HCT116 (cell line): ENCODE results near the gene TYRO3. TPM values are rescaled to one million over a fixed set of nuclear protein-coding genes. Genes with fewer than 3 reads are reported as not detected.

Experiments used
- ATAC-seq: fragments of 200-7000 bp; cut with Tn5 transposase; 2 replicates; pipeline ENCODE4 v1.9.1; 2020; ENCODE audit warnings: mild to moderate bottlenecking, moderate library complexity
- BruUV-seq: library from RNA; stranded (reverse); fragments of 400-500 nt; replicated peaks from 2 replicates; lab custom pipeline; 2021; lab: Mats Ljungman, UMichigan
- CTCF ChIA-PET: fragments of 300-600 bp; sonication (Branson Sonifier 250); formaldehyde crosslinking; loops from one replicate; lab custom pipeline; 2021; ENCODE audit warnings: antibody characterized with exemption; lab: Charles Lee
- POLR2A ChIA-PET: fragments of 300-600, 350-600 bp; sonication (Branson Sonifier 250); formaldehyde crosslinking; loops from one replicate; lab custom pipeline; 2021; ENCODE audit warnings: antibody characterized with exemption; lab: Charles Lee
- RAD21 ChIA-PET, 2 experiments: fragments of 300-600 bp; sonication (Branson Sonifier 250); formaldehyde crosslinking; loops; one replicate each; lab custom pipeline; 2023; ENCODE audit warnings: low total read pairs in 2 of 2; ENCODE audit not compliant: uncharacterized antibody in 2 of 2, unreplicated experiment in 2 of 2, low non-redundant PET in 1 of 2; lab: Charles Lee
- DNase-seq: peaks from one replicate; pipeline ENCODE4 v3.0.0-alpha.2; 2010; ENCODE audit warnings: low read depth, low spot score
- H2AFZ ChIP-seq: fragments of 200-600 bp; shearing (Covaris generic), sonication (generic); 2 replicates; pipeline ENCODE4 v1.6.1; 2017; ENCODE audit warnings: low read depth, mixed run types, mixed read lengths, antibody characterized with exemption, low read length; ENCODE audit not compliant: poor library complexity, severe bottlenecking
- H3K27ac ChIP-seq: 2 replicates; pipeline ENCODE4 v1.5.1; 2012; ENCODE audit warnings: low read depth, low read length
- H3K27me3 ChIP-seq: fragments of 200-600 bp; sonication (generic); 2 replicates; pipeline ENCODE4 v1.6.1; 2016; ENCODE audit warnings: mixed run types, low read length, mixed read lengths; ENCODE audit not compliant: insufficient read depth
- H3K36me3 ChIP-seq, 2 experiments: fragments of 200-500 bp in 1 of 2; fragments of 200-600 bp in 1 of 2; sonication (Bioruptor generic) in 1 of 2; sonication (generic) in 1 of 2; 2 replicates each; pipeline versions ENCODE4 v1.5.1 to v1.6.1; 2014 to 2016; ENCODE audit warnings: low read length in 2 of 2, inconsistent platforms in 1 of 2, mixed read lengths in 1 of 2, mixed run types in 1 of 2; ENCODE audit not compliant: insufficient read depth in 2 of 2, control insufficient read depth in 1 of 2
- H3K4me1 ChIP-seq, 2 experiments: fragments of 200-600 bp in 1 of 2; sonication (generic) in 1 of 2; 2 replicates each; pipeline versions ENCODE4 v1.5.1 to v1.6.1; 2012 to 2017; ENCODE audit warnings: low read length in 2 of 2, inconsistent platforms in 1 of 2, mild to moderate bottlenecking in 1 of 2, mixed read lengths in 1 of 2, mixed run types in 1 of 2, moderate library complexity in 1 of 2; ENCODE audit not compliant: insufficient read depth in 2 of 2, control insufficient read depth in 1 of 2
- H3K4me2 ChIP-seq: fragments of 200-600 bp; sonication (generic); 2 replicates; pipeline ENCODE4 v1.6.1; 2017; ENCODE audit warnings: mixed run types, low read length, mixed read lengths
- H3K4me3 ChIP-seq, 2 experiments: fragments of 200-600 bp in 1 of 2; sonication (generic) in 1 of 2; replicated peaks in 1 of 2; 2 replicates each; pipeline ENCODE4 v1.5.1; 2011 to 2016; ENCODE audit warnings: low read length in 2 of 2, control low read depth in 1 of 2, low read depth in 1 of 2, mild to moderate bottlenecking in 1 of 2, mixed read lengths in 1 of 2, mixed run types in 1 of 2
- H3K79me2 ChIP-seq: fragments of 200-600 bp; sonication (generic); 2 replicates; pipeline ENCODE4 v1.6.1; 2017; ENCODE audit warnings: mild to moderate bottlenecking, mixed run types, low read length, moderate library complexity, mixed read lengths; ENCODE audit not compliant: insufficient read depth
- H3K9ac ChIP-seq: fragments of 200-600 bp; sonication (generic); 2 replicates; pipeline ENCODE4 v1.6.1; 2016; ENCODE audit warnings: low read length, mixed read lengths
- H3K9me2 ChIP-seq: fragments of 200-600 bp; sonication (generic), shearing (Covaris generic); 2 replicates; pipeline ENCODE4 v1.6.1; 2017; ENCODE audit warnings: mixed run types, mild to moderate bottlenecking, moderate library complexity; ENCODE audit not compliant: insufficient read depth
- H3K9me3 ChIP-seq, 2 experiments: fragments of 200-500 bp in 1 of 2; fragments of 200-600 bp in 1 of 2; sonication (Bioruptor generic) in 1 of 2; sonication (generic) in 1 of 2; 2 replicates each; pipeline ENCODE4 v1.6.1; 2014 to 2017; ENCODE audit warnings: low read length in 2 of 2, mixed read lengths in 2 of 2, inconsistent platforms in 1 of 2, low read depth in 1 of 2, mild to moderate bottlenecking in 1 of 2, mixed run types in 1 of 2, moderate library complexity in 1 of 2; ENCODE audit not compliant: control insufficient read depth in 1 of 2, insufficient read depth in 1 of 2
- H4K20me1 ChIP-seq: fragments of 200-600 bp; sonication (generic), shearing (Covaris generic); 2 replicates; pipeline ENCODE4 v1.6.1; 2017; ENCODE audit warnings: mixed run types, mild to moderate bottlenecking, moderate library complexity; ENCODE audit not compliant: insufficient read depth
- ATF3 ChIP-seq: IDR thresholded peaks from 2 replicates; pipeline ENCODE4 v1.6.1; 2012
- CBX3 ChIP-seq: IDR thresholded peaks from 2 replicates; pipeline ENCODE4 v1.6.1; 2012; ENCODE audit warnings: low read depth
- CEBPB ChIP-seq: IDR thresholded peaks from 2 replicates; pipeline ENCODE4 v1.6.1; 2012; ENCODE audit warnings: low read depth
- EGR1 ChIP-seq: IDR thresholded peaks from 2 replicates; pipeline ENCODE4 v1.6.1; 2012; ENCODE audit warnings: low read depth
- EZH2 ChIP-seq: fragments of 200-600 bp; sonication (generic); IDR thresholded peaks from 2 replicates; pipeline ENCODE4 v1.6.1; 2017; ENCODE audit warnings: antibody characterized with exemption, mixed run types
- FOSL1 ChIP-seq: IDR thresholded peaks from 2 replicates; pipeline ENCODE4 v1.6.1; 2012; ENCODE audit warnings: low read depth
- POLR2AphosphoS5 ChIP-seq: IDR thresholded peaks from 2 replicates; pipeline ENCODE4 v1.6.1; 2011; ENCODE audit warnings: mild to moderate bottlenecking, low read depth, low read length, moderate library complexity
- RAD21 ChIP-seq: IDR thresholded peaks from 2 replicates; pipeline ENCODE4 v1.6.1; 2012; ENCODE audit warnings: low read depth, mild to moderate bottlenecking
- SIN3A ChIP-seq: IDR thresholded peaks from 2 replicates; pipeline ENCODE4 v1.6.1; 2012; ENCODE audit warnings: low read depth
- SP1 ChIP-seq: IDR thresholded peaks from 2 replicates; pipeline ENCODE4 v1.6.1; 2012; ENCODE audit warnings: low read depth
- SRF ChIP-seq: IDR thresholded peaks from 2 replicates; pipeline ENCODE4 v1.6.1; 2012; ENCODE audit warnings: low read depth
- YY1 ChIP-seq: IDR thresholded peaks from 2 replicates; pipeline ENCODE4 v1.6.1; 2011; ENCODE audit warnings: low read length, low read depth, moderate library complexity, mild to moderate bottlenecking; ENCODE audit not compliant: insufficient replicate concordance; ENCODE audit errors: extremely low read depth
- ZBTB33 ChIP-seq: IDR thresholded peaks from 2 replicates; pipeline ENCODE4 v1.6.1; 2011; ENCODE audit warnings: mild to moderate bottlenecking, low read length, moderate library complexity; ENCODE audit not compliant: insufficient replicate concordance; ENCODE audit errors: extremely low read depth
- ZFX ChIP-seq: fragments of 450-650 bp; IDR thresholded peaks from 2 replicates; pipeline ENCODE4 v1.6.1; 2017
- ZNF274 ChIP-seq: fragments of 200-500 bp; sonication (Bioruptor generic); IDR thresholded peaks from 2 replicates; pipeline ENCODE4 v1.6.1; 2014; ENCODE audit warnings: mild to moderate bottlenecking, low read depth, low read length, inconsistent platforms
- intact Hi-C: fragments of 100-400 bp; cut with micrococcal nuclease; formaldehyde crosslinking; loops from 2 replicates; pipeline ENCODE4 v1.10.0; 2022
- total RNA-seq: library from RNA; stranded (reverse); gene quantifications from one replicate; pipeline ENCODE4 v1.2.1, GENCODE V29; 2021; ENCODE audit not compliant: unreplicated experiment
- TF ChIP-seq, protein P1 (sequence below): IDR thresholded peaks from 2 replicates; pipeline ENCODE4 v1.6.1; 2012; ENCODE audit warnings: low read depth
- TF ChIP-seq, protein P2 (sequence below): IDR thresholded peaks from 2 replicates; pipeline ENCODE4 v1.6.1; 2012
- TF ChIP-seq, protein P3 (sequence below), 3 experiments: fragments of 200-600 bp in 1 of 3; sonication (generic) in 1 of 3; IDR thresholded peaks in 2 of 3; conservative IDR thresholded peaks in 1 of 3; 2 replicates each; pipeline ENCODE4 v1.5.1; 2012 to 2017; ENCODE audit warnings: low read depth in 2 of 3, low read length in 2 of 3, antibody characterized with exemption in 1 of 3, borderline replicate concordance in 1 of 3, control low read depth in 1 of 3, mild to moderate bottlenecking in 1 of 3, mixed read lengths in 1 of 3, mixed run types in 1 of 3, moderate library complexity in 1 of 3; ENCODE audit not compliant: insufficient read depth in 1 of 3

The TYRO3 gene
- total RNA-seq, 1 experiment from 2014 or later, result 34.6 TPM

DNA sequence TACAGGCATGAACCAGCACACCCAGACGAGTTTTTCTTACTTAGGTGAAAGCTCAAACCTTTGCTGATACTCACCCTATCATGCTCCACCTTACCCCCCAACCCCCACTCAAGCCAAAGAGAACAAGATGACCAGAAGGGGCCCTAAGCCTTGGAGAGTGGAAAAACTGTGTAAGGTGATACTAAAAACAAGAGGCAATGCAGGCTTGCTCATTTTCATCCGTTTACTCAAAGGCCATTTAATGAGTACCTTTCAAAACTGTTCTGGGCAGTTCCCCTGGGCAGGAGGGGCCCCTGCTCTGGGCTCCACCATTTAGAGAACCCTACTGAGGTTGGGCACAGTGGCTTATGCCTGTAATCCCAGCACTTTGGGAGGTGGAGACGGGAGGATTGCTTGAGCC, 6.7 kb downstream of the TYRO3 start:
- no peaks in the 10 kb centered on the region for H3K27me3 ChIP-seq
- intact Hi-C loops, result loop anchor here (10.0 kb wide), 1 partner anchor 79 kb away; no protein-coding TSS in a partner anchor
- no peaks in the 10 kb centered on the region for H3K79me2 ChIP-seq
- H3K9ac ChIP-seq, result no peak overlapping the region
- no peaks in the 10 kb centered on the region for H3K9me3 ChIP-seq
- ChIA-PET CTCF (no interaction called here), RAD21 (no interaction called here), POLR2A (no interaction called here)
- H3K9me2 ChIP-seq, result no peaks in the 10 kb centered on the region
- H3K4me1 ChIP-seq, result no peaks in the 10 kb centered on the region
- H2AFZ ChIP-seq, result no peak overlapping the region
- ATAC-seq, result no peak
- TF ChIP-seq SP1 (no peak), CEBPB (no peak), ZNF274 (no peak), ZBTB33 (no peak), EGR1 (no peak), POLR2AphosphoS5 (no peak), ATF3 (no peak), SIN3A (no peak), CBX3 (no peak), FOSL1 (no peak), YY1 (no peak), ZFX (no peak), SRF (no peak), RAD21 (no peak), EZH2 (no peak)
- TF ChIP-seq, protein P1, sequence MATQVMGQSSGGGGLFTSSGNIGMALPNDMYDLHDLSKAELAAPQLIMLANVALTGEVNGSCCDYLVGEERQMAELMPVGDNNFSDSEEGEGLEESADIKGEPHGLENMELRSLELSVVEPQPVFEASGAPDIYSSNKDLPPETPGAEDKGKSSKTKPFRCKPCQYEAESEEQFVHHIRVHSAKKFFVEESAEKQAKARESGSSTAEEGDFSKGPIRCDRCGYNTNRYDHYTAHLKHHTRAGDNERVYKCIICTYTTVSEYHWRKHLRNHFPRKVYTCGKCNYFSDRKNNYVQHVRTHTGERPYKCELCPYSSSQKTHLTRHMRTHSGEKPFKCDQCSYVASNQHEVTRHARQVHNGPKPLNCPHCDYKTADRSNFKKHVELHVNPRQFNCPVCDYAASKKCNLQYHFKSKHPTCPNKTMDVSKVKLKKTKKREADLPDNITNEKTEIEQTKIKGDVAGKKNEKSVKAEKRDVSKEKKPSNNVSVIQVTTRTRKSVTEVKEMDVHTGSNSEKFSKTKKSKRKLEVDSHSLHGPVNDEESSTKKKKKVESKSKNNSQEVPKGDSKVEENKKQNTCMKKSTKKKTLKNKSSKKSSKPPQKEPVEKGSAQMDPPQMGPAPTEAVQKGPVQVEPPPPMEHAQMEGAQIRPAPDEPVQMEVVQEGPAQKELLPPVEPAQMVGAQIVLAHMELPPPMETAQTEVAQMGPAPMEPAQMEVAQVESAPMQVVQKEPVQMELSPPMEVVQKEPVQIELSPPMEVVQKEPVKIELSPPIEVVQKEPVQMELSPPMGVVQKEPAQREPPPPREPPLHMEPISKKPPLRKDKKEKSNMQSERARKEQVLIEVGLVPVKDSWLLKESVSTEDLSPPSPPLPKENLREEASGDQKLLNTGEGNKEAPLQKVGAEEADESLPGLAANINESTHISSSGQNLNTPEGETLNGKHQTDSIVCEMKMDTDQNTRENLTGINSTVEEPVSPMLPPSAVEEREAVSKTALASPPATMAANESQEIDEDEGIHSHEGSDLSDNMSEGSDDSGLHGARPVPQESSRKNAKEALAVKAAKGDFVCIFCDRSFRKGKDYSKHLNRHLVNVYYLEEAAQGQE, result no peak
- TF ChIP-seq, protein P2, sequence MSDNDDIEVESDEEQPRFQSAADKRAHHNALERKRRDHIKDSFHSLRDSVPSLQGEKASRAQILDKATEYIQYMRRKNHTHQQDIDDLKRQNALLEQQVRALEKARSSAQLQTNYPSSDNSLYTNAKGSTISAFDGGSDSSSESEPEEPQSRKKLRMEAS, result no peak
- TF ChIP-seq, protein P3, sequence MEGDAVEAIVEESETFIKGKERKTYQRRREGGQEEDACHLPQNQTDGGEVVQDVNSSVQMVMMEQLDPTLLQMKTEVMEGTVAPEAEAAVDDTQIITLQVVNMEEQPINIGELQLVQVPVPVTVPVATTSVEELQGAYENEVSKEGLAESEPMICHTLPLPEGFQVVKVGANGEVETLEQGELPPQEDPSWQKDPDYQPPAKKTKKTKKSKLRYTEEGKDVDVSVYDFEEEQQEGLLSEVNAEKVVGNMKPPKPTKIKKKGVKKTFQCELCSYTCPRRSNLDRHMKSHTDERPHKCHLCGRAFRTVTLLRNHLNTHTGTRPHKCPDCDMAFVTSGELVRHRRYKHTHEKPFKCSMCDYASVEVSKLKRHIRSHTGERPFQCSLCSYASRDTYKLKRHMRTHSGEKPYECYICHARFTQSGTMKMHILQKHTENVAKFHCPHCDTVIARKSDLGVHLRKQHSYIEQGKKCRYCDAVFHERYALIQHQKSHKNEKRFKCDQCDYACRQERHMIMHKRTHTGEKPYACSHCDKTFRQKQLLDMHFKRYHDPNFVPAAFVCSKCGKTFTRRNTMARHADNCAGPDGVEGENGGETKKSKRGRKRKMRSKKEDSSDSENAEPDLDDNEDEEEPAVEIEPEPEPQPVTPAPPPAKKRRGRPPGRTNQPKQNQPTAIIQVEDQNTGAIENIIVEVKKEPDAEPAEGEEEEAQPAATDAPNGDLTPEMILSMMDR (IDR thresholded peaks at IDR 0.05 in 2 of 3, conservative IDR thresholded peaks at IDR 0.05 in 1 of 3; ENCODE audit: borderline replicate concordance in 1 of 3, insufficient read depth in 1 of 3, low read depth in 2 of 3, low read length in 2 of 3), result no peak
- BruUV-seq, result no TSS peak
- H4K20me1 ChIP-seq, result no peaks in the 10 kb centered on the region
- no peak overlapping the region for H3K27ac ChIP-seq
- no peak overlapping the region for H3K4me3 ChIP-seq
- H3K36me3 ChIP-seq, result peaks cover 3 to 19% of the 10 kb centered on the region in 2 experiments; a peak in 2 of 4 replicates
- H3K4me2 ChIP-seq, result no peak overlapping the region
- DNase-seq, result no peak
